ENCODE data around the gene FRAS1. TPM values are rescaled to one million over a fixed set of nuclear protein-coding genes. Genes with fewer than 3 reads are reported as not detected.
"Not testable (repeated sequence)": the region's sequence is repeated elsewhere in the genome, so short reads cannot be mapped to it uniquely, and the experiment has no call there.

Gene FRAS1, protein sequence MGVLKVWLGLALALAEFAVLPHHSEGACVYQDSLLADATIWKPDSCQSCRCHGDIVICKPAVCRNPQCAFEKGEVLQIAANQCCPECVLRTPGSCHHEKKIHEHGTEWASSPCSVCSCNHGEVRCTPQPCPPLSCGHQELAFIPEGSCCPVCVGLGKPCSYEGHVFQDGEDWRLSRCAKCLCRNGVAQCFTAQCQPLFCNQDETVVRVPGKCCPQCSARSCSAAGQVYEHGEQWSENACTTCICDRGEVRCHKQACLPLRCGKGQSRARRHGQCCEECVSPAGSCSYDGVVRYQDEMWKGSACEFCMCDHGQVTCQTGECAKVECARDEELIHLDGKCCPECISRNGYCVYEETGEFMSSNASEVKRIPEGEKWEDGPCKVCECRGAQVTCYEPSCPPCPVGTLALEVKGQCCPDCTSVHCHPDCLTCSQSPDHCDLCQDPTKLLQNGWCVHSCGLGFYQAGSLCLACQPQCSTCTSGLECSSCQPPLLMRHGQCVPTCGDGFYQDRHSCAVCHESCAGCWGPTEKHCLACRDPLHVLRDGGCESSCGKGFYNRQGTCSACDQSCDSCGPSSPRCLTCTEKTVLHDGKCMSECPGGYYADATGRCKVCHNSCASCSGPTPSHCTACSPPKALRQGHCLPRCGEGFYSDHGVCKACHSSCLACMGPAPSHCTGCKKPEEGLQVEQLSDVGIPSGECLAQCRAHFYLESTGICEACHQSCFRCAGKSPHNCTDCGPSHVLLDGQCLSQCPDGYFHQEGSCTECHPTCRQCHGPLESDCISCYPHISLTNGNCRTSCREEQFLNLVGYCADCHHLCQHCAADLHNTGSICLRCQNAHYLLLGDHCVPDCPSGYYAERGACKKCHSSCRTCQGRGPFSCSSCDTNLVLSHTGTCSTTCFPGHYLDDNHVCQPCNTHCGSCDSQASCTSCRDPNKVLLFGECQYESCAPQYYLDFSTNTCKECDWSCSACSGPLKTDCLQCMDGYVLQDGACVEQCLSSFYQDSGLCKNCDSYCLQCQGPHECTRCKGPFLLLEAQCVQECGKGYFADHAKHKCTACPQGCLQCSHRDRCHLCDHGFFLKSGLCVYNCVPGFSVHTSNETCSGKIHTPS (N-terminal part only)
- 0.01 TPM for polyA plus RNA-seq (2012; ENCODE audit: low read depth, missing spikeins)

GRCh38 chr4:78057135-78057599 is at the start of gene FRAS1:
Gene FRAS1, plus strand, starts transcription at chr4:78057323. Its CDS starts 687 bp downstream, at chr4:78058010.
- FAIRE-seq (no peak), DNase-seq (ENCODE audit: insufficient read length, low spot score) (no peak)
- TF ChIP-seq TAF1 (IDR thresholded peaks at IDR 0.05; ENCODE audit: low read depth, low read length): no peak
- no peak for TF ChIP-seq PAX5 (IDR thresholded peaks at IDR 0.05; ENCODE audit: insufficient read depth, low read length, severe bottlenecking)
- no peak for TF ChIP-seq POLR2A (IDR thresholded peaks at IDR 0.05; ENCODE audit: low read depth, low read length)
- no peak for TF ChIP-seq POLR2AphosphoS5 (IDR thresholded peaks at IDR 0.05; ENCODE audit: low read depth, low read length)
- TF ChIP-seq SPI1 (IDR thresholded peaks at IDR 0.05; ENCODE audit: low read depth, low read length): no peak
- no peak for TF ChIP-seq POU2F2 (IDR thresholded peaks at IDR 0.05; ENCODE audit: low read depth, low read length)

DNA sequence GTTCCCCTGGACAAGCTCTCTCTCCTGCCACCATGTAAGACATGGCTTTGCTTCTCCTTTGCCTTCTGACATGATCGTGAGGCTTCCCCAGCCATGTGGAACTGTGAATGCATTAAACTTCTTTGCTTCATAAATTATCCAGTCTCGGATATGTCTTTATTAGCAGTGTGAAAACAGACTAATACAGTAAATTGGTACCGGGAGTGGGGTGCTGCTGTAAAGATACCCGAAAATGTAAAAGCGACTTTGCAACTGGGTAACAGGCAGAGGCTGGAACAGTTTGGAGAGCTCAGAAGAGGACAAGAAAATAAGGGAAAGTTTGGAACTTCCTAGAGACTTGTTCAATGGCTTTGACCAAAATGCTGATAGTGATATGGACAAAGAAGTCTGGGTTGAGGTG is 46.1 kb upstream of the FRAS1 start:
- not testable (repeated sequence) for DNase-seq (ENCODE audit: insufficient read length, low spot score); FAIRE-seq

- no peak for TF ChIP-seq PAX5 (IDR thresholded peaks at IDR 0.05; ENCODE audit: insufficient read depth, low read length, severe bottlenecking)
- no peak for TF ChIP-seq POLR2AphosphoS5 (IDR thresholded peaks at IDR 0.05; ENCODE audit: low read depth, low read length)
- no peak for TF ChIP-seq SPI1 (IDR thresholded peaks at IDR 0.05; ENCODE audit: low read depth, low read length)
- TF ChIP-seq POLR2A (IDR thresholded peaks at IDR 0.05; ENCODE audit: low read depth, low read length): no peak
- no peak for TF ChIP-seq TAF1 (IDR thresholded peaks at IDR 0.05; ENCODE audit: low read depth, low read length)
- no peak for TF ChIP-seq POU2F2 (IDR thresholded peaks at IDR 0.05; ENCODE audit: low read depth, low read length)
- no peak for DNase-seq (ENCODE audit: insufficient read length, low spot score)
- FAIRE-seq: no peak
Measured at GRCh38 chr4:78014889-78015886, 41.9 kb upstream of the FRAS1 start.

DNA sequence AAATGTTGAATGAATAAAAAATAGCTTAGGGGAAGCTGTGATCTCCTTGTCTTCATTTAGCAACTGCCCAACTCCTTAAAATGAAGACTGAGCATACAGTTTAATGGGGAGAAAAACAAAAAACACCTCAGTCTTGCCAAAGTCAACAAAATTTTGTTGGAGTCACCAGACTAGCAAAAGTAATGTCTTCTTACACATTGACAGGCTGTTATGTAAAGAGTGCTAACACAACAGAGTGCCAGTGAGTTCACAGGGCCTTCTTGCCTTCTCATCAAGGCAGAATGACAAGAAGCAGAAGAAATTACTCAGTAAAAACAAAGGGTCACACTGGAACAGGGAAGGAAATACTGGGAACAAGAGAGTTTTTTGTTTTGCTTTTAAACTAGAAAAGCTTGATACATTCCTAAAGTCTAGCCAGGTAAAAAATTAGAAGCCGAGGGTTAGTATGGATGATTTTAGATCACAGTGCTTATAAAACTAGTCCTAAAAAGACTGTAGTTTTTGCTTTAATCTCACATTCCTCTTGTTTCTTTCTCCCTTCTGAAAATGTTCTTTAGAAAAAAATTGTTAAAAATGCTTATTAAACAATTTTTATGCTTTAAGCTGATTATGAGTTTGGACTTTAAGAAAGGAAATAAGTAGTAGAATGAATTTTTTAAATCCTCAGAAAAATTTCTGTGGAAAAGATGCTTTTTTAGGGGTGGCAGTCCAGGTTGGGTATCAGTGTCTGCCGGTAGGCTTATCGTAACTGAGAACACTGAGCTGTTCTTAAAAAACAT is 38.7 kb upstream of the FRAS1 start:
- TF ChIP-seq POU2F2 (IDR thresholded peaks at IDR 0.05; ENCODE audit: low read depth, low read length) (no peak), SPI1 (IDR thresholded peaks at IDR 0.05; ENCODE audit: low read depth, low read length) (no peak)
- FAIRE-seq (no peak), DNase-seq (ENCODE audit: insufficient read length, low spot score) (no peak)

GRCh38 chr4:78019414-78019813 is 37.7 kb upstream of the FRAS1 start:
- DNase-seq (ENCODE audit: insufficient read length, low spot score) (no peak), FAIRE-seq (no peak)
- TF ChIP-seq SPI1 (IDR thresholded peaks at IDR 0.05; ENCODE audit: low read depth, low read length) (no peak), TAF1 (IDR thresholded peaks at IDR 0.05; ENCODE audit: low read depth, low read length) (no peak), POU2F2 (IDR thresholded peaks at IDR 0.05; ENCODE audit: low read depth, low read length) (no peak), POLR2AphosphoS5 (IDR thresholded peaks at IDR 0.05; ENCODE audit: low read depth, low read length) (no peak), POLR2A (IDR thresholded peaks at IDR 0.05; ENCODE audit: low read depth, low read length) (no peak), PAX5 (IDR thresholded peaks at IDR 0.05; ENCODE audit: insufficient read depth, low read length, severe bottlenecking) (no peak)

DNA sequence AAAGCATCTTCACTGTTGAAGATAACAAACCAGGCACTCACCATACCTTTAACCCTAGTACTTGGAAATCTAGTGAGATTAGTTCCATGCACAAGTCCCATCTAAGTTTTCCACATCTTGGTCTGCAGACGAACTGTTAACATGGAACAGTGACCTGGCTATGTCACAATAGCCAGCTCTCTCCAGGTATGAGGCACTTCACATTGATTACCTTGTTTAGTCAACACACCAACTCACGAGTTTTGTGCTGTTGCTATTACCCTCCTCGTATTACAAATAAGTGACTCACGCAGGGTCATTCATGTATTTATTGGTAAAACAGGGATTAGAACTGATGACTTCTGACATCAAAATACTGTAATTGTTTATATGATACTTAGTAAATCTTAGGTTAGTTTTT is 36.4 kb upstream of the FRAS1 start:
- no peak for TF ChIP-seq POLR2A (IDR thresholded peaks at IDR 0.05; ENCODE audit: low read depth, low read length)
- no peak for TF ChIP-seq PAX5 (IDR thresholded peaks at IDR 0.05; ENCODE audit: insufficient read depth, low read length, severe bottlenecking)
- no peak for TF ChIP-seq SPI1 (IDR thresholded peaks at IDR 0.05; ENCODE audit: low read depth, low read length)
- TF ChIP-seq POU2F2 (IDR thresholded peaks at IDR 0.05; ENCODE audit: low read depth, low read length): no peak
- TF ChIP-seq POLR2AphosphoS5 (IDR thresholded peaks at IDR 0.05; ENCODE audit: low read depth, low read length): no peak
- no peak for TF ChIP-seq TAF1 (IDR thresholded peaks at IDR 0.05; ENCODE audit: low read depth, low read length)
- no peak for DNase-seq (ENCODE audit: insufficient read length, low spot score)
- FAIRE-seq: no peak

DNA sequence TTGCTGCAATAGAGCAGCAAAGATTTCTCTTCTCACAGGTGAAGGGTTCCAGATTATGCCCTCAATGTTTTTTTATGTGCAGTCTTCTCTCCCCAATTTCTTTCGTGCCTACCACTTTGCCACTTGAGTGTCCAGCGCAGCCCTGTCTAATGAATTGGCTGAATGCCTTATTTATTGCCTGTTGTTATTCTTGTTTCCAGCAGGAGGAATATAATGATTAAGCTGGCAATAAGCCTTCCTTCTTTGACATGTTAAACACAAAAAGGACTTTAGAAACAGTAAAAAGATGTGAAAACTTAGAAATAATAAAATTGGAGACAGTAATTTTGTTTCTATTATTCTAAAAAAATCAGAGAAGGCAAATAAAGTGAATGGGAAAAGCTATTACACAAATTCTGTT is 34.6 kb upstream of the FRAS1 start:
- TF ChIP-seq POU2F2 (IDR thresholded peaks at IDR 0.05; ENCODE audit: low read depth, low read length): no peak
- TF ChIP-seq POLR2AphosphoS5 (IDR thresholded peaks at IDR 0.05; ENCODE audit: low read depth, low read length): no peak
- TF ChIP-seq TAF1 (IDR thresholded peaks at IDR 0.05; ENCODE audit: low read depth, low read length): no peak
- TF ChIP-seq POLR2A (IDR thresholded peaks at IDR 0.05; ENCODE audit: low read depth, low read length): no peak
- TF ChIP-seq PAX5 (IDR thresholded peaks at IDR 0.05; ENCODE audit: insufficient read depth, low read length, severe bottlenecking): no peak
- TF ChIP-seq SPI1 (IDR thresholded peaks at IDR 0.05; ENCODE audit: low read depth, low read length): no peak
- no peak for DNase-seq (ENCODE audit: insufficient read length, low spot score)
- FAIRE-seq: no peak

DNA sequence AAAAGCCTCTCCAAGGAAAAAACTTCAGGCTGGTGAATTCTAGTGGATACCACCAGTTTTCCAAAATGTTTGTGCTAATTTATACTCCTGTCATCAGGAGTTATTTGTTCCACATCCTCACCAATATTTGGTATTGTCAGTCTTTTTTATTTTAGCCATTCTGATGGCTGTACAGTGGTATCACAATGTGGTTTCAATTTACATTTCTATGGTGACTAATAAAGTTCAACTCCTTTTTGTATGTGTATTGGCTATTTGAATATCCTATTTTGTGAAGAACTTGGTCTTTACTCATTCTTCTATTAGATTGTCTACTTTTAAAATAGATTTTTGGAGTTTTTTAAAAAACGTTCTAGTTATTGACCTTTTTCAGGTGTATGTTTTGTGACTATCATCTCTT is 33.0 kb upstream of the FRAS1 start:
- no peak for FAIRE-seq
- TF ChIP-seq SPI1 (IDR thresholded peaks at IDR 0.05; ENCODE audit: low read depth, low read length) (no peak), PAX5 (IDR thresholded peaks at IDR 0.05; ENCODE audit: insufficient read depth, low read length, severe bottlenecking) (no peak), POU2F2 (IDR thresholded peaks at IDR 0.05; ENCODE audit: low read depth, low read length) (no peak), POLR2A (IDR thresholded peaks at IDR 0.05; ENCODE audit: low read depth, low read length) (no peak), TAF1 (IDR thresholded peaks at IDR 0.05; ENCODE audit: low read depth, low read length) (no peak), POLR2AphosphoS5 (IDR thresholded peaks at IDR 0.05; ENCODE audit: low read depth, low read length) (no peak)
- DNase-seq (ENCODE audit: insufficient read length, low spot score): no peak

Data from GM12891 (cell line).